ENCODE results near the gene TRPM8.

Gene TRPM8

DNA sequence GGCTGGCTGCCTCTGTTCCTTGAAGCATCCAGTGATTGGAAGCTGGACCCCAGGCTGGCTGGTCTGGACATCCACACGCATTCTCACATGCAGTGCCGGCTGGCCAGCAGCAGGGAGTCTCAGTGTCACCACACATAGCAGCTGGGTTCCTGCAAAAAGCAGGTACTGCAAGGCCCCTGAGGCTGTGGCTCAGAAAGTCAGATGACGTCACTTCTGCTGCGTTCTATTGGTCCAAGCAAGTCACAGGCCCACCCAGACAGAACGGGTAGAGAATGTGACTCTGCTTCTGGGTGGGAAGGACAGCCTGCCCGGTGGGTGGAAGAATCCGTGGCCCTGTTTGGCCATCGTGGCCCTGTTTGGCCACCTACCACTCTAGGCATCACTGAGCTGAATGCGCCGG, 82.0 kb downstream of the TRPM8 start:
- in situ Hi-C loops (cut with MboI; ENCODE audit: low sequenced_read_pairs): no loop called here

GRCh38 chr2:234001380-234002160, 84.4 kb downstream of the TRPM8 start:
- in situ Hi-C loops (cut with MboI; ENCODE audit: low sequenced_read_pairs): no loop called here

GRCh38 chr2:234002281-234002680, 85.1 kb downstream of the TRPM8 start:
- in situ Hi-C loops (cut with MboI; ENCODE audit: low sequenced_read_pairs): no loop called here

DNA sequence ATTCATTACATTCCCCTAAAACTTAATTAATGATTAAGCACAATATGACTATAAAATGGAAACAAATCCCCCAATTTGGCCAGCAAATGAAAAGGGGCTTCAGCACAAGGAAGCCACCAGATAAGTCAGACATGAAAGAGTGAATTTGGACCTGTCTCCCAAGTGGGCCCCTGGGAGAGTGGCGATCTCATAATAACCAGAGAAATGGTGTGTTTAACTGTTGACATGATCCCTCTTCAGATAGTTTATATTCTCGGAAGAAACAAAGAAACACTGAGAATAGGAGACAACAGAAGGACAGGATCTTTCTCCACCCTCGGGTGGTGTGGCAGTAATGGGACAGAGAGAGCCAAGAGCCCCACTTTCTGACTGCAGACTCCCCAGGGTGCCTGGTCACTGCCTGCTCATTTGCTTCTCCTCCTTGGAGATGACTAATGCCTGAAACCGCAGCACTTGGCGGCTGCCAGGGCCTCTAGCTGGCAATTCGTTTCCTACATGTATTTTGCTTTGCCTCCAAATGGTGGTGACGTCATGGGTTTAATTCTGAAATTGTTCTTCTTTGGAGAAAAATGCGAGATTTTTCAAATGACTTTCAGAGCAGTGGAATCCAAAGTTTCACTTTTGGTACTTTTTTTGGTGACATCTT, 86.9 kb downstream of the TRPM8 start:
- in situ Hi-C loops (cut with MboI; ENCODE audit: low sequenced_read_pairs): no loop called here

DNA sequence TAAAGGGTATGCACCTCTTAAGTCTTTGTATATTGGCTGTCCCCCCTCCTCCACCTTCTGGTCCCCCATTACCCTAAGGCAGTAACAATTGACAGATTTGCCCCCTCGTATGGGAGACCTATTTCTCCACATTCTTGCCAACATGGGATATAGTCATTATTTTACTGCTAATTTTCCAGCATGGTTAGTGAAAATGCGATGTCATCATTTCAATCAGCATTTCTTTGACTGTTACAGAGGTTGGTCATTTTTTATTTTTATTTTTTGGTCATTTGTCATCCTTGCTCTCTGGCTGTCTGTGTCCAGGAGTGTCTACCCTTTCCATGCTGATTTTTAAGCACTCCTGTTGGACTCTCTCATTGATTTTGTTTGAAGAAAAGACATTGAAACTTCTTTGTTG, 88.0 kb downstream of the TRPM8 start:
- in situ Hi-C loops (cut with MboI; ENCODE audit: low sequenced_read_pairs): no loop called here

- in situ Hi-C loops (cut with MboI; ENCODE audit: low sequenced_read_pairs): no loop called here
These were observed 89.3 kb downstream of the TRPM8 start for GRCh38 chr2:234006501-234006900.

DNA sequence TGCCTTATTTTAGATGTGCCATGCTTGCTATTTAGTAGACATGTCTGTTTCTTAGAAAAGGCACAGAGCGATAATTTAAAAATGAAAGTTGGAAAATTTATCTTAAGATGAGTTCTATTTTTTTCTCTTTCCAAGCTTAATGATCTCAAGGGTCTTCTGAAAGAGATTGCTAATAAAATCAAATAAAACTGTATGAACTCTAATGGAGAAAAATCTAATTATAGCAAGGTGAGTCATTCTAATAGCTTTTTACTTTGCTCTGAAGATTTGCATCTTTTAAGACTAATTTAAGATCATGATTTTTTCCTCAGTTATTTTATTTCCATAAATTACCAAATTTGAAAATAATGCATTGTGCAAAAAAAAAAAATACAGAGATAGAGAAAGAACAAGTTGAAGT, 97.3 kb downstream of the TRPM8 start:
- in situ Hi-C loops (cut with MboI; ENCODE audit: low sequenced_read_pairs): no loop called here

GRCh38 chr2:234015861-234016260, 98.7 kb downstream of the TRPM8 start:
- in situ Hi-C loops (cut with MboI; ENCODE audit: low sequenced_read_pairs): no loop called here

DNA sequence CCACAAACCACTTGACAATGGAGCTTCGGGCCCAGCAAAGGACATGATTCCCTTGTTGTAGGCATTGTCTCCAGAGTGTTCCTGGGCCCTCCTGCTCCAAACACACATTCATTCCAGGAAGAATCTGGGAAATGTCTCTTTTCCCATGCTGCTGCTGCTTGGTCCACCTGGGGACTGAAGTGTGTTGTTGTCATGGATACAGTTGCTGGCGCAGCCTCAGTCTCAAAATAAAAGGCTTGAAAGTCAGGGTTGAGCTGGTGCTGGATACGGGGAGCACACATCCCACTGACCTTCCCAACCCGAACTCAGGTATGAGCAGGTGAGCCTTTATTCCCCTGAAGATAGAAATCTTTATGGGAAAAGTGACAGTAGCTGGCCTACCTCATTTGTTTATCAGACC, 102.7 kb downstream of the TRPM8 start:
- in situ Hi-C loops (cut with MboI; ENCODE audit: low sequenced_read_pairs): no loop called here

- in situ Hi-C loops (cut with MboI; ENCODE audit: low sequenced_read_pairs): no loop called here
These were observed 103.2 kb downstream of the TRPM8 start for GRCh38 chr2:234020332-234020731.

DNA sequence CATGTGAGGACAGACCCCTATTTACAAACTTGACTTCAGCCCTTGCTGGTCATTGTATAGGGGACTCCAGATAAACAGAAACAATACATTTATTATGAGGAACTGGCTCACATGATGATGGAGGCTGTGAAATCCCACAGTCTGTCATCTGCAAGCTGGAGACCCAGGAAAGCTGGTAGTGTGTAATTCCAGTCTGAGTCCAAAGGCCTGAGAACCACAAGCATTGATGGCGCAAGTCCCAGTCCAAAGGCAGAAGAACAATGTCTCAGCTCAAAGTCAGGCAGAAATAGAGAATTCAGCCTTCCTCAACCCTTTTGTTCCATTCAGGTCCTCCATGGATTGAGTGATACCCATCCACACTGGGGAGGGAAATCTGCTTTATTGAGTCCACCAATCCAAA, 105.3 kb downstream of the TRPM8 start:
- in situ Hi-C loops (cut with MboI; ENCODE audit: low sequenced_read_pairs): no loop called here

- in situ Hi-C loops (cut with MboI; ENCODE audit: low sequenced_read_pairs): no loop called here
These were observed 107.1 kb downstream of the TRPM8 start for GRCh38 chr2:234024304-234024703.

DNA sequence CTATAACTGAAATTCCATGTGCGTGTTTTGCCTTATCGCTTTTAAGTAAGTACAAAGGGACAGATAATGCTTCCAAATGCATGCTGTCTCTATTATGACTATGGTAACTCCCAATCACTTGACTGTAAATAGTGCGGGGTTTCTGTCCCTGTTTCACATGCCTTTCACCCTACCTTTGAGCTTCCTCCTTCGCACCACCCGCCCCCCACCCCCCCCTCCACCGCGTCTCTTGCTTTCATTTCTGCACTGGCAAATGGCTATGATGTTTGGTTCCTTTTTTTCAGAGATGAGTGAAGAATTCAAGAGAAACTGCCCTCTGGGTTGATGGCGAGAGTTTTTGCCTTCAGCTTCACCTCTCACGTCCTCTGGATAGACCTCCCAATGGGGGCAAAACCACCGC, 108.3 kb downstream of the TRPM8 start:
- in situ Hi-C loops (cut with MboI; ENCODE audit: low sequenced_read_pairs): no loop called here

DNA sequence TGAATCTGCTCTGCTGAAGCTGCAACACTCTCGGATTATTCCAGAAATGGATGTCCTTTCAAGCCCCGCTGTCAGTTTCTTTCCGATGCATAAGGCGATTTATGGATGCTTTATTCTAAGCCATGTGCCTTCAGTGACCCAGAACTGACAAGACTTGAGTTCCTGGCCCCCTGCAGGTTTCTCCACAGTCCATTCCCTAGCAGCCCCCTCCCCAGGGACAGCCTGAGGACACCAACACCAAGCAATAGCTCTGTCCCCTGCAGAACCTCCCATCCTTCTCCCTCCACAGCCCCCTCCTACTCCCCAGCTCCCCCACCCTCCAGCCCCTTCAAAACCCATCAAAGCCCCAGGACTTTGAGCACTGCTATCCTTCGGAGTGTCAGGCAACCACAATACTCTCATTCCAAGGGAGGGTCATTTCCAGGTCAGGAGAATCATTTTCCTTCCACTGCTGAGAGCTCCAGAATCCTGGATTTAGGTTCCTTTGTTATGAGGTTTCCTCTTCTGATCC, 108.8 kb downstream of the TRPM8 start:
- in situ Hi-C loops (cut with MboI; ENCODE audit: low sequenced_read_pairs): no loop called here

- in situ Hi-C loops (cut with MboI; ENCODE audit: low sequenced_read_pairs): no loop called here
These were observed 109.6 kb downstream of the TRPM8 start for GRCh38 chr2:234026693-234027254.

DNA sequence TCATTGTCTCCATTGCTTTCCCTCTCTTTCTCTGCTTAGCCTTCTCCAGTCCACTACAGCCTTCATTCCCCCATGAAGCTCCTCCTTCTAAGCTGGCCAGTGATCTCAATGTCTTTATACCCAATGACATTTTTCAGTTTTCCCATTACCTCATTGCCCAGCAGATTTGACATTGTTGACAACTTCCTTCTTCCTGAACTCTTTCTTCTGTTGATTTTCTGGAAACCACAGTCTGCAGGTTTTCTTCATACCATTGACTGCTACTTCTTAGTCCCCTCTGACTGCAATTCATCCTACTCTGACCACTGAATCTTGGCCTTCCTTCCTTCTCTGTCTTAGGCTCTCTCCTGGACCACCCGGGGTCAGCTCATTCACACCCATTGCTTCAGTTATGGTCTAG, 110.5 kb downstream of the TRPM8 start:
- in situ Hi-C loops (cut with MboI; ENCODE audit: low sequenced_read_pairs): no loop called here

DNA sequence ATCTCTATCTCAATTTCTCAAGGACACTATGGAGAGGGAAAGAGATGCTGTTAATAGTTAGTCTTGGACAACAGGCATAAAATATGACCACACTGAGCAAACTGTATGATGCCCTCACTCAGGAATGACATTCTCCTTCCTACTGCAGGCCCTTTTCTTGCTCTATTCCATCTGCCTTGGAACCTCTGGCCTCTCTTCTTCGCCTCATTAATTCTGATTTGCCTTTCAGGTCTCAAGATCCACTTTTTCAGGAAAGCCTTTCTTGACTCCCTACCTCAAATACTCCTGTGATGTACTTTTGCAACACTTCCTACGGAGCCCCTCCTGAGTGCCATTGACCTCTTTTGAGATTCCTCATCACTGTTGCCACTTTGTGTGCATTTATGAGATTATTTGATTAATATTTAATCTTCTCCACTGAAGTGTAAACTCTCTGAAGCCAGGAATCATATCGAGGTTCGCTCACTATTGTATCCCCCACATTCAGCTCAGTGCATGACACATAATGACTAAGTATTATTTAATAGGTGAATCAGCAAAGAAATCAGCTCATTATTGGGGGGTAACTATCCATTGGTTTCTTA, 112.1 kb downstream of the TRPM8 start:
- in situ Hi-C loops (cut with MboI; ENCODE audit: low sequenced_read_pairs): no loop called here

DNA sequence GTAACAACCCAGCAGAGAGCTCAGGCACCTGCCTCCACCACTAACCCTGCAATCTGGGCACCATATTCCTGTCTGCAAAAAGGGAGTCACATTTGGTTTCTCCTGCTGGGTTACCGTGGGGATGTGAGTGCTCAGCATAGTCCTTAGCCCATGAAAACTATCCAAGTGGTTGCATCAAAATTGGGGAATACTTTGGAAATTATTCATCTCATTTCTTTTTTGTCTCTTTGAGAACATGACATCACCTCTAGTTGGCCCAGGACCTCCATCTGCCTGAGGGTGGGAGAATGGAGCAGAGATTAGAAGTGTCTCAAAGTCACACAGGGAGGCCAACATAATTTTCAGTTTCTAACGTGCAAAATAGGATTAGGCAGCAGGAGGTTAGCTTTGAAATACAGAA, 114.0 kb downstream of the TRPM8 start:
- in situ Hi-C loops (cut with MboI; ENCODE audit: low sequenced_read_pairs): no loop called here

- in situ Hi-C loops (cut with MboI; ENCODE audit: low sequenced_read_pairs): no loop called here
These were observed 115.2 kb downstream of the TRPM8 start for GRCh38 chr2:234032279-234032856.

- in situ Hi-C loops (cut with MboI; ENCODE audit: low sequenced_read_pairs): no loop called here
These were observed 116.0 kb downstream of the TRPM8 start for GRCh38 chr2:234033174-234033573.

DNA sequence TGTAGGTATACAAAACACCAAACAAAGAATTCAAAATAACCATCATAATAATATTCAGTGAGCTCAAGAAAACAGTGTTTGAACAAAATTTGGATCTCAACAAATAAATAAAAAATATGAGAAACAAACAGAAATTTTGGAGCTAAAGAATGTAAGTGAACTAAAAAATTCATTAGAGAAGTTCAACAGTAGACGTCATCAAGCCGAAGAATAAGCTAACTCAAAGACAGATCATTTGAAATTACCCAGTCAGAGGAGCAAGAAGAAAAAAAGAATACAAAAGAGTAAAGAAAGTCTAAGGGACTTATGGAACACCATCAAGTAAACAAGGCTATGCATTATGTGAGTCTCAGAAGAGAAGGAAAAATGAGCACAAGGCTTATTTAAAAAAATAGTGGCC, 116.7 kb downstream of the TRPM8 start:
- in situ Hi-C loops (cut with MboI; ENCODE audit: low sequenced_read_pairs): no loop called here
